GM18873 (cell line): Measurements from ENCODE around the gene KCNT2.
"Not testable (repeated sequence)": the region's sequence is repeated elsewhere in the genome, so short reads cannot be mapped to it uniquely, and the experiment has no call there.

Experiments used
- ATAC-seq: cut with Tn5 transposase; IDR thresholded peaks from one replicate; pipeline ENCODE4 v1.9.1; 2021; ENCODE audit warnings: mild to moderate bottlenecking, moderate library complexity, moderate number of reproducible peaks; ENCODE audit not compliant: unreplicated experiment, low FRiP score

Gene KCNT2

GRCh38 chr1:196522574-196523345 lies 85.5 kb downstream of the KCNT2 start:
- not testable (repeated sequence) for ATAC-seq

GRCh38 chr1:196517193-196517592 lies 91.0 kb downstream of the KCNT2 start:
- no peak for ATAC-seq

GRCh38 chr1:196516373-196516772 lies 91.9 kb downstream of the KCNT2 start:
- no peak for ATAC-seq

- ATAC-seq = no peak
Measured at GRCh38 chr1:196515904-196516303, 92.3 kb downstream of the KCNT2 start.

DNA sequence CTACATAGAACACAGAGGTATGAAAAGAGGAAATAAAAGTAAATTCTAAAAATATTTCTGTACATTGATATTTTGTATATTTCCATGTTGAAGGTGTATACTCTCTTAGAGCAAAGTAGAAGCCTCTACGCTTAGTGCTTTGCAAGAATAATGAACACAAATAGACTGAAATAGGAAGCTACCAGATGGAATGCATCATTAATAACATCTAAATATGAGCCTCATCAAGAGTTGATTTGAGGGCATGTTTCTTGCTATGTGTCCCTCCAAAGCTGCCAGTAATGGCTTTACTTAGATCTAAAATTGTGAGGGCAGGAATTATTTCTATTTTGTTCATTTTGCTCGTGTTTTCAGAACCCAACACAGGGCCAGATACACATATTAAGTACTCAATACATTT lies 94.4 kb downstream of the KCNT2 start:
- ATAC-seq = no peak

DNA sequence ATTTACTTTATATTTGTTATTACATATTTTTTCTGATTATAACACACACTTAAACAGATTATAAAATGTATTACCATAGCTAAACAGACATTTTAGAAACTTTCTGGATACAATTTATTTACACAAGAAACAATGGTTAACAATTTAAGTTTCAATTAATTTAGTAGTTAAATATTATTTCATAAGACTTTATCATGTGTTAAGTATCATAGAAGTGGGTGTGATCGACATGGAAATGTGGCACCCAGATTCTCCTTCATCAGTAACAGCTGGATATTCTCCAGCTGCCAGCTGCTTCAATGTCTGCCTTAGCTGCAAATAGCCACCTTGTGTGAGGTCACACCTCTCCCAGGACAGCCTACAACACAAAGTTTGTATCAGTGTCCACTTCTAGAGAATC lies 97.8 kb downstream of the KCNT2 start:
- ATAC-seq = no peak

GRCh38 chr1:196504224-196504623 lies 104.0 kb downstream of the KCNT2 start:
- ATAC-seq = not testable (repeated sequence)

DNA sequence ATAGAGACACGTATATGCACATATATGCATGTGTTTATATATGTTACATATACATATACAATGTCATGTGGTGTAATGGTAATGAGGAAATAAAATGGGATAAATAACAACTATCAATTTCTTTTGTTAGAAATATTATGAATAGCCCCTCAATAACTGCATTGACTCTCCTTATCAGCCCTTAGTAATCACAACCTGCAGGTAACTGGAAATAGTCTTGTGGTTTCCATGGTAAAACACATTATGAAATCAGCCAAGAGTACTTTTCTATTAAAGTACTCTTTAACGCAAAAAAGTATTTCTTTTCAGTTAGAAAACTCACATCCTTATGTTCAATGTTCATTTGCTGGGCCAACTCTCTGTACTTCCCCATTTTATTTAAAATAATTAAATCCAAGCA lies 105.8 kb downstream of the KCNT2 start:
- ATAC-seq = no peak

- ATAC-seq = no peak
Measured at GRCh38 chr1:196501760-196502428, 106.3 kb downstream of the KCNT2 start.

- ATAC-seq = no peak
Measured at GRCh38 chr1:196497817-196498216, 110.4 kb downstream of the KCNT2 start.

- no peak for ATAC-seq
Measured at GRCh38 chr1:196494766-196495165, 113.5 kb downstream of the KCNT2 start.

- ATAC-seq = no peak
Measured at GRCh38 chr1:196493881-196494280, 114.4 kb downstream of the KCNT2 start.

DNA sequence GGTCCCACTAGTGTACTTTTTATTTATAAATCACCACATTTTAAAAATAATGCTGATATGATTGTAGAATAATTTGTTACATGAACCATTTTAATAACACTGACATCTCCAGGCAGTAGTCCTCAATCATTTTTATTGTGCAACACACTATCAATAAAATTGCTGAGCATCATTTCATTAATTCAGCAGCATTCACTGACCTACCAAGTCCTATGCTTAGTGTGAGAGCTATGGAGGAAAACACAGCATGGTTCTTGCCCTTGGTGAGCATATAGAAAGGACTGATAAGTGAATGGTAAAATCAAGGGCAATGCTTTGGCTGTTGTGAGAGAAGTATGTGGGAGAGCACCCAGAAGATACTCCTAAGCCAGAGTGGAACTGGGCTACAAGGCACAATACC lies 119.7 kb downstream of the KCNT2 start:
- ATAC-seq = no peak

GRCh38 chr1:196486346-196486745 lies 121.9 kb downstream of the KCNT2 start:
- no peak for ATAC-seq

DNA sequence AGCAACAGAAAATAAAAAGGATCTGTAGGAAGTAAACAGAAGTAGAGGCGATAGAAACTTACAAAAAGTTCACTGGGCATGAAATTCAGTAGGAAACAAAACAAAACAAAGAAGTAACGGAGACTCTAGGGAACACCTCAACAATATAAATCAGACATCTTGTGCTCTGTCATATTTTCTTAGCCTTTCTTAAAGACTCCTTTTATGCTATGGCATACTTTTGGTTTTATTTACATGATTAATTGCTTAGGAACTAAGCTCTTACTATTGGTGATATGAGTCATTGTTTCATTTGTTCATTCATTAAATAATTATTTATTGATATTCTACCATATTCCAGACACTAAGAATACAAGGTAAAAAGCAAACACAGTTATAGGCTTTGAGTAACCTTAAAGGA lies 126.6 kb downstream of the KCNT2 start:
- ATAC-seq = no peak

DNA sequence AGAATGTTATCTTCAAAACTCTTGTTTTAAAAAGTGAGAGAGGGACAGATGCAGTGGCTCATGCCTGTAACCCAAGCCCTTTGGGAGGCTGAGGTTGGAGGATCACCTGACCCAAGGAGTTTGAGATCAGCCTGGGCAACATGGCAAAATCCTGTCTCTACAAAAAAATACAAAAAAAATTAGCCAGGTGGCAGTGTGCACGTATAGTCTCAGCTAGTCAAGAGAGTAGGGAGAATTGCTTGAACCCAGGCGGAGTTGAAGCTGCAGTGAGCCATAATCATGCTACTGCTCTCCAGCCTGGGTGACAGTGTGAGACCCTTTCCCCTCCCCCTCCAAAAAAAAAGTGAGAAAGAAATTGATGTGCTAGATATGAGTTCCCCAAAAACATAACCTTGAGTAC lies 131.0 kb downstream of the KCNT2 start:
- no peak for ATAC-seq

DNA sequence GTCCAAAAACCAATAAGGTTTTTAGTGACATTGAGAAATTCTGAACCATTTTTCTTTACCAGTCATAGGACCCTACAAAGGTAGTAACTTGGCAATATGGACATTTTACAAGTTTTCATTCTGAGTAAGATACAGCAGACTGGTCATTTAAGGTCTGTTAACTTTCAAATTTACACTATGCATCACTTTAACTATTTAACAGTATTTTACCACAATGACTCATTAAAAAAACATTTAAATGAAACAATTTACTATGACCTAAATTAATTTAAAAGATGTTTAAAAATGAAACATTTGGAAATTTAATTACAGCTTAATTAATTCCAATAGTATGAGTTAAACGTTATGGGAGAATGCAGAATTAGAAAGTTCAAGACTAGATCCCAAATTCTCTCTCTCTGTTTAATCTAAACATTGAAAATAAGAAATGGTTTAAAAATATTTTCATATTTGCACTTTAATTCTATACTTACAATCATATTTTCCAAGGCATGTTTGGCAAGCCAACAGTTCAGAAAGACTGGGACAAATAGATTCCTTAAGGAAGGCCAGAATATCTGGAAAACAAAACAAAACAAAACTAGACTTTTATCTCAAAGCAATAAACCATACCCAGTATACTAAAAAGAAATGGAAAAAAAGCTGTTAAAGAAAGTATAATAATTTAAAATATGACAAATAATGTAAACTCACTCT lies 140.9 kb downstream of the KCNT2 start:
- ATAC-seq = no peak

DNA sequence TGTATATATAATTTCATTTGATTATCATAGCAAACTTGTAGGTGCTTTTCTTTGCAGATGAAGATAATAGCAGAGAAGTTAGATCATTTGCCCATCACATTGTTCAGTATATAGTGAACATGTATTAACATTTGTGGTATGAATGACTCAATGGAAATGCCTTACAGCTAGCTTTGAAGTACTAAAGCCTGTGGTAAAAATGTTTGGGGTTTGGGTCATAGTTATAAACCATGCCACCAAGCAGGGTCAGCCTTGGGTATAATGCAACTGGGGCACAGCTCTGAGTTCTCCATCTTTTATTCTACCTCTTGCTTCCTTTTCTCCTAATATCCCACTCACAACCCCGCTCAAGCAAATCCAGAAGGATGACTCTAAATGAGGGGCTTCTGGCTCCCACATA lies 141.6 kb downstream of the KCNT2 start:
- no peak for ATAC-seq

DNA sequence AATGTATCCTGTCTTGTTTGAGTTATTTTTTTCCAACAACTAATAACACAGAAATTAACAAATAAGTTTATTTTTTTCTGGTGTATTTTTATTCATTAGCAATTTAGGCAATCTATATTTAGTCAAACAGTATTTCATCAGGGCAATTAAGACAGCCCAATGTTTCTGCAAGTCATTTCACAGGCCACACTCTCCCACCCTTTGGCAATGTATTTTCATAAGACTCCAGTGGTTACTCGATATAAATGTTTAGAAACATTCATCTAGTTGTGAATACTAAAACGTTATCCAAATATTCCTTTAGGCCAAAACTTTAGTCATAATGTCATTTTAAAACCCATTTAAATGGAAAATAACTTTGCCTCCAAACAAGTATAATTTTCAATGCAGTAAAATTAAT lies 142.1 kb downstream of the KCNT2 start:
- ATAC-seq = no peak

DNA sequence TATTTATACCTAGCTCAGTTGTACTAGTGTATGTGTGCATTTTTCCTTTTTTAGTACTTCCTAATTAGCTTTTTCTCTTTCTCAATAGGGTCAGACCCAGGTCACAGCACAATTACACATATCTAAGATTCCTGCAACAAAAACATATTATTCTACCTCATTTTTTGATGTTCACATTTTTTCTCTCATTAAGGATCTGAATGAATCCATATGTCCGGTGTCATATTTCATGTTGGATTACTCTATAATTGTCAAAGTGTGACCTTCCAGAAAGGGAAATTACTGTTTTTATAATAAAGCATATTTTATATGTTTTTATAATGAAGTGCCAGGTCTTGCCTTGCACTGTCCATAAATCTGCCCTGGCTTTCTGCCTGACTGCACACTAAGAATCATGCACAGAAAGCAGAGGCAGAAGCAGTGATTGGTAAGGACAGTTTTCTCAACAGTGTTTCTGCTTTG lies 143.7 kb downstream of the KCNT2 start:
- no peak for ATAC-seq

- ATAC-seq = no peak
Measured at GRCh38 chr1:196462086-196462485, 146.2 kb downstream of the KCNT2 start.
